GM18502 (cell line): ENCODE results near the gene DNM1.

Experiments used
- ATAC-seq: cut with Tn5 transposase; IDR thresholded peaks from one replicate; pipeline ENCODE4 v1.9.1; 2021; ENCODE audit warnings: mild to moderate bottlenecking; ENCODE audit not compliant: unreplicated experiment, poor library complexity

The DNM1 gene

DNA sequence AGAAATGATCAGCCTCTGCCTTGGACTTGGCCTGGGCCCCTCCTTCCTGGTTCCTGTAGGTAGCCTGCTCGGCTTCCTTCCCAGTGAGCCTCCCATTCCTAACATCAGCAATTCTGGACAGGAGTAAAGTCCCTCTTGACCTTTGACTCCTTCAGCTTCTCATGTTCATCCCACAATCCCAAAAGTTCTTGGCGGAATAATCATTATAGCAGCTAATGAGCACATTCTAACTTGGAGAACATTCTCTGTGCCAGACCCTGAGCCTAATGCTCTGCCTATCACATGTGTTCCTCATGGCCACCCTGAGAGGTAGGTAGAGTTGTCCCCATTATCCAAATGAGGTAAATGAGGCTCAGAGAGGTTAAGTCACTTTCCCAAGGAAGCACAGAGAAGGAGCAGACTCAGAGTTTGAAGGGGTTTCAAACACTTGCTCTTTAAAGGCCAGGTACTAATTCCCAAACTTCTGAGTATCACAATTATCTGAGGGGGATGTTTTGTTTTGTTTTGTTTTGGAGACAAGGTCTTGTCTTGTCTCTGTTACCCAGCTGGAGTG, 94.1 kb downstream of the DNM1 start:
- no peak for ATAC-seq

DNA sequence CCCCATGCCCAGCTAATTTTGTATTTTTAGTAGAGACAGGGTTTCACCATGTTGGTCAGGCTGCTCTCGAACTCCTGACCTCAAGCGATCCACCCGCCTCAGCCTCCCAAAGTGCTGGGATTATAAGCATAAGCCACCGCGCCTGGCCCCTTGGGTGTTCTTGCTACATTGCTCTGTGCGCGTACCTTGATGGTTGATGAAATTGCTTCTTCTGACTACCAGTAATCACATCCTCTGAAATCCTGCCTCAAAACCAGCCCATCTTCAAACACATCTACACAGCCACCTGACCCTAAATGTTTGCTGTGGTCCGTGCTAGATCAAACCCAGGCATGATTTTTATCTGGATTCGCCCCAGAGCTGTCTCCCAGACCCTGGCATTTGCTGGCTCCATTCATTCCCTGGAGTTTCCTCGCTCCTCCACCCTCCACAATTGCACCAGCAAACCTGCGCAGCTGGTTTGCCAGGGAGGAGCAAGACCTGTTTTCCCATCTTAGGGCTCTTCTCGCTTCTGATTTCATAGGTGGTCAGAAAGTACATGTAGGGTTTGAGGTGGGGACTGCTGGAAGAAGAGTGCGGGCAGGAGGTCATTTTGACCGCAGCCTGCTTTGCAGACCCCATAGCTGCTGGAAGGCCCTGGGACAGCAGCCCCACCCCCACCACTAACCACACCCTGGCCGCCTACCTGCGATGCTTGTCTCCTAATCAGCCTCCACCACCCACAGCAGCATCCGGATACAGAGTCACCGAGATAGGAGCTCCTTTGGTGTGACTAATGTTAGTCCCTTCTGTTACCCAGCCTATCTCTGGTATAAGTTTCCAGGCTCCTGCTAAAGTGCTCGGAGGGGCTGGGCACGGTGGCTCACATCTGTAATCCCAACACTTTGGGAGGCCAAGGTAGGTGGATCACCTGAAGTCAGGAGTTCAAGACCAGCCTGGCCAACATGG, 95.6 kb downstream of the DNM1 start:
- no peak for ATAC-seq

DNA sequence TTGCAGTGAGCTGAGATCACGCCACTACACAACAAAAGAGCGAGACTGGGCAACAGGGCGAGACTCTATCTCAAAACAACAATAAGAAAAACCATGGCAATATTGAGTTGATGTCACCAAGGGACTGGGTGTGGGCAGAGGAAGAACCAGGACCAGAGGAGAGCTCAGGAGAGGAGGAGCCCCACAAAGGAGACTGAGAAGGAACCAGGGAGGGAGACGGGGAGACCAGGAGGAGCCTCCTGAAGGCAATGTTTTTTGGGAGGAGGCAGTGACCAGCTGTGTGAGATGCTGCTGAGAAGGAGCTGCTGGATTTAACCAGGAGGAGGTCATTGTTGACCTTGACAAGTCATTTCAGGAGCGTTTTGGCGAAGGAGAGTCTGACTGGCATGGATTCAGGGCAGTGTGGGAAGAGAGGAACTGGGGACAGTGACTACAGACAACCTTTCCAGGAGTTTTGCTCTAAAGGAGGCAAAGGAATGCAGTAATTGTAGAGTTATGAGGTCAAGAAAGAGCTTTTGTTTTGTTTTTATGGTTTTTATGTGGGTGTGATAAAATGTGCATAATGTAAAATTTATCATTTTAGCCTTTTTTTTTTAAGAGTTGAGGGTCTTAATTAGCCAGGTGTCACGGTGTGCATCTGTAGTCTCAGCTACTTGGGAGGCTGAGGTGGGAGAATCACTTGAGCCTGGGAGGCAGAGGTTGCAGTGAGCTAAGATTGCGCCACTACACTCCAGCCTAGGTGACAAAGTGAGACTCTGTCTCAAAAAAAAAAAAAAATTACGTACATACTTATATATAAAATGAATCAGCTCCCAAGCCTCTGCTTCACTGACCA, 101.2 kb downstream of the DNM1 start:
- ATAC-seq, result no peak
